GM12878 (cell line): ENCODE measurements around the gene CSF2. TPM values are rescaled to one million over a fixed set of nuclear protein-coding genes. Genes with fewer than 3 reads are reported as not detected.
A peak's percentile ranks its signal among the peaks of the same experiment; 100 is the strongest.

Experiments
- ATF3 ChIP-seq: IDR thresholded peaks from 2 replicates; pipeline ENCODE4 v1.6.1; 2011; ENCODE audit warnings: low read depth, mild to moderate bottlenecking, low read length, moderate library complexity, borderline replicate concordance; ENCODE audit errors: extremely low read depth
- EED ChIP-seq: sonication (generic); IDR thresholded peaks from 2 replicates; pipeline ENCODE4 v1.6.1; 2016; ENCODE audit warnings: antibody characterized with exemption, low read depth
- ESRRA ChIP-seq: IDR thresholded peaks from 2 replicates; pipeline ENCODE4 v1.6.1; 2012; ENCODE audit warnings: mild to moderate bottlenecking, low read length, improper control_type of control experiment
- FOS ChIP-seq: IDR thresholded peaks from 3 replicates; pipeline ENCODE4 v1.6.1; 2011; ENCODE audit warnings: borderline replicate concordance; ENCODE audit not compliant: insufficient read length; ENCODE audit errors: extremely low read depth
- JUND ChIP-seq: IDR thresholded peaks from 2 replicates; pipeline ENCODE4 v1.6.1; 2012; ENCODE audit warnings: low read depth, mild to moderate bottlenecking, low read length, improper control_type of control experiment, moderate library complexity
- LARP7 ChIP-seq: fragments of 450-650 bp; IDR thresholded peaks from 2 replicates; pipeline ENCODE4 v1.6.1; 2017; ENCODE audit warnings: mild to moderate bottlenecking
- NFYA ChIP-seq: IDR thresholded peaks from 2 replicates; pipeline ENCODE4 v1.6.1; 2011; ENCODE audit warnings: low read depth, mild to moderate bottlenecking, low read length, improper control_type of control experiment, borderline replicate concordance
- NRF1 ChIP-seq: conservative IDR thresholded peaks from 2 replicates; pipeline ENCODE4 v1.6.1; 2011; ENCODE audit warnings: mild to moderate bottlenecking, low read depth, low read length, improper control_type of control experiment
- PKNOX1 ChIP-seq: fragments of 450-650 bp; IDR thresholded peaks from 2 replicates; pipeline ENCODE4 v1.6.1; 2016; ENCODE audit warnings: mild to moderate bottlenecking
- POLR2A ChIP-seq: IDR thresholded peaks from 2 replicates; pipeline ENCODE4 v1.6.1; 2011; ENCODE audit warnings: low read depth, mild to moderate bottlenecking, low read length
- PRDM15 ChIP-seq: fragments of 450-650 bp; formaldehyde crosslinking; IDR thresholded peaks from 2 replicates; pipeline ENCODE4 v1.4.0; 2020; ENCODE audit warnings: mild to moderate bottlenecking, moderate library complexity
- SKIL ChIP-seq: fragments of 450-650 bp; IDR thresholded peaks from 2 replicates; pipeline ENCODE4 v1.6.1; 2017; ENCODE audit warnings: mild to moderate bottlenecking, low read depth, inconsistent platforms; ENCODE audit not compliant: poor library complexity, severe bottlenecking
- TARDBP ChIP-seq: IDR thresholded peaks from 2 replicates; pipeline ENCODE4 v1.6.1; 2016; ENCODE audit warnings: borderline replicate concordance
- ZBTB40 ChIP-seq: fragments of 450-650 bp; IDR thresholded peaks from 2 replicates; pipeline ENCODE4 v1.6.1; 2016; ENCODE audit warnings: mild to moderate bottlenecking, moderate library complexity, borderline replicate concordance
- polyA plus RNA-seq, 11 experiments: library from polyadenylated mRNA; depleted of rRNA in 4 of 11; unstranded in 6 of 11; stranded (reverse) in 5 of 11; fragments of >200 nt; fragmentation: Nextera tagmentation in 4 of 11; fragmentation: Illumina TruSeq in 1 of 11; extraction: Ambion mirVana in 4 of 11; extraction: Trizol in 1 of 11; gene quantifications; 1 replicate in 1 of 11; 2 replicates in 10 of 11; pipeline versions ENCODE4 v1.2.1 to v1.2.3, GENCODE V29; 2011 to 2016; ENCODE audit warnings: inconsistent platforms in 2 of 11, missing spikeins in 2 of 11, low read depth in 1 of 11
- total RNA-seq, 4 experiments: library from RNA; depleted of rRNA in 3 of 4; stranded (reverse); fragments of >200 nt in 3 of 4; fragmentation: Illumina TruSeq in 1 of 4; extraction: Trizol in 1 of 4; gene quantifications; 2 replicates each; pipeline versions ENCODE4 v1.2.1 to v1.2.3, GENCODE V29; 2013 to 2021

Gene CSF2
- total and polyA plus RNA-seq, 10 of the 15 experiments (the other 5 are each of a cell fraction or from before 2014, with no cell fraction given), result 0.15 to 2.0 (median 0.69) TPM; not detected in 2

GRCh38 chr5:132098151-132098594, 24.6 kb downstream of the CSF2 start (continued):
- no peak for TF ChIP-seq ZBTB40
- no peak for TF ChIP-seq SKIL
- TF ChIP-seq NRF1, result no peak
- TF ChIP-seq POLR2A, result no peak
- TF ChIP-seq ATF3, result no peak
- no peak for TF ChIP-seq JUND
- TF ChIP-seq LARP7, result no peak
- TF ChIP-seq TARDBP, result no peak
- TF ChIP-seq FOS, result no peak
- peak; percentile 87 for TF ChIP-seq PKNOX1
- TF ChIP-seq EED, result peak; percentile 49; the same call in 1 of the 2 replicates
- no peak for TF ChIP-seq PRDM15 (CRISPR knock-in tag)
- no peak for TF ChIP-seq ESRRA
- no peak for TF ChIP-seq NFYA
